ENCODE measurements around the gene JAKMIP3.

JAKMIP3 gene

DNA sequence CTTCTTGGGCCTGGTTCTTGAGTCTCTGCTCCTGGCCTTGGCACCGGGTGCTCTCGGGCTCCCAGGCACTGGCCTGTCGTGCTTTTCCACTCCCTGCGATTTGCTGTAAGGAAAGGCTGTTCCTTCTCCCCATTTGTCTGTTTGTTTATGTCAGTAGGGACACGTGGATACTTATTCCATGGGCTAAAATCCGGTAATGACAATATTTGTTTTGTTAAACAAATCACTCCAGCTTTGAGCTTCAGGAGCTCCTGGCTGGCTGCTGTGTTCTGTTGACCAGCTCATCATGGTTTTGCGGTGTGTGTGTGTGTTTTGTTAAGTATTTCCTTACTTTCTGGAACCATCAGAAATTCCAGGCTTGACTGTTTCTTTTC lies 17.5 kb upstream of the JAKMIP3 start:
- Histone ChIP-seq H4K91ac (ENCODE audit: low read length) (no peak overlapping the region), H3K9me3 (ENCODE audit: control insufficient read depth, low read length) (peaks cover 32% of the 10 kb centered on the region), H2BK5ac (ENCODE audit: low read depth, low read length, poor library complexity, severe bottlenecking) (no peak overlapping the region), H3K36me3 (ENCODE audit: control insufficient read depth in 1 of 2, insufficient read depth in 2 of 2, low read depth in 1 of 2, low read length in 2 of 2) (no peaks in the 10 kb centered on the region), H3K79me1 (replicated peaks; ENCODE audit: low read length, poor library complexity, severe bottlenecking) (no peaks in the 10 kb centered on the region), H2BK15ac (ENCODE audit: low read depth, poor library complexity, severe bottlenecking) (no peak overlapping the region), H2AFZ (ENCODE audit: low read depth, low read length) (no peak overlapping the region), H3K27me3 (ENCODE audit: control insufficient read depth in 1 of 2, insufficient read depth in 1 of 2, low read length in 2 of 2) (peaks cover 18 to 21% of the 10 kb centered on the region in 2 experiments), H3K27ac (ENCODE audit: low read length, poor library complexity, severe bottlenecking) (no peak overlapping the region), H2AK5ac (ENCODE audit: low read length, severe bottlenecking) (no peak overlapping the region), H3K23ac (ENCODE audit: low read length in 2 of 2) (no peak overlapping the region), H3K14ac (ENCODE audit: low read length in 2 of 2) (no peak overlapping the region), H3K9ac (ENCODE audit: low read length) (no peak overlapping the region), H3K4me1 (ENCODE audit: control insufficient read depth, insufficient read depth, low read depth, low read length) (no peaks in the 10 kb centered on the region), H2BK120ac (ENCODE audit: low read depth, low read length) (no peak overlapping the region), H3K4ac (ENCODE audit: low read depth in 1 of 2, low read length in 2 of 2) (no peak overlapping the region), H2BK12ac (ENCODE audit: low read length in 2 of 2) (no peak overlapping the region), H3K4me2 (ENCODE audit: low read length, poor library complexity, severe bottlenecking) (no peak overlapping the region), H4K8ac (ENCODE audit: low read length) (no peak overlapping the region), H3K18ac (ENCODE audit: low read depth in 1 of 2, low read length in 2 of 2) (no peak overlapping the region), H3K4me3 (ENCODE audit: insufficient read depth in 1 of 2, low read depth in 1 of 2, low read length in 2 of 2) (no peak overlapping the region)
- 77% methylated on average over 6 of the region's 7 CpGs for WGBS
- no peak for DNase-seq

DNA sequence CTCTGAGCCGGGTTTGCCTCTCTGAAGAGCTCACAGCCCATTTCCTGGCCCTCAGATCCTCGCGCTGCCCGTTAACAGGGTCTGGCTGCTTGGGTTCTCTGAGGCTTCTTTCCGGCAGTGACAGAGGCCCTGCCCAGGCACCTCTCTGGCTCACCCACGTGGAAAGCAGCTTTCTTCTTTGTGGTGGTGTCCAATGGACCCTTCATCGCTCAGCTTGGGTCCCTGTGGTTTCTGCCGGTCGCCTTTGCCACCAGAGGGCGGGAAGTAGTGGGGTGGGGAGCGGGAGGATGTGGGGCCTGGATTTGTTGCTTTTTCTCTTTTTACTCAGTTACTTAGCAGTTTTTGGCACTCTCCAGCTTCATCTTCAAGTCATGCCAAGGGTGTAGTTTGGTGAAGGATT lies 15.6 kb upstream of the JAKMIP3 start:
- Histone ChIP-seq H2BK15ac (ENCODE audit: low read depth, poor library complexity, severe bottlenecking) (no peak overlapping the region), H4K91ac (ENCODE audit: low read length) (no peak overlapping the region), H3K79me1 (replicated peaks; ENCODE audit: low read length, poor library complexity, severe bottlenecking) (no peaks in the 10 kb centered on the region), H3K18ac (ENCODE audit: low read depth in 1 of 2, low read length in 2 of 2) (no peak overlapping the region), H2AFZ (ENCODE audit: low read depth, low read length) (no peak overlapping the region), H3K9me3 (ENCODE audit: control insufficient read depth, low read length) (peaks cover 37% of the 10 kb centered on the region), H2BK5ac (ENCODE audit: low read depth, low read length, poor library complexity, severe bottlenecking) (no peak overlapping the region), H3K36me3 (ENCODE audit: control insufficient read depth in 1 of 2, insufficient read depth in 2 of 2, low read depth in 1 of 2, low read length in 2 of 2) (no peaks in the 10 kb centered on the region), H4K8ac (ENCODE audit: low read length) (no peak overlapping the region), H3K27ac (ENCODE audit: low read length, poor library complexity, severe bottlenecking) (no peak overlapping the region), H2BK12ac (ENCODE audit: low read length in 2 of 2) (no peak overlapping the region), H3K9ac (ENCODE audit: low read length) (no peak overlapping the region), H3K4me3 (ENCODE audit: insufficient read depth in 1 of 2, low read depth in 1 of 2, low read length in 2 of 2) (no peak overlapping the region), H2BK120ac (ENCODE audit: low read depth, low read length) (no peak overlapping the region), H3K14ac (ENCODE audit: low read length in 2 of 2) (no peak overlapping the region), H3K4me1 (ENCODE audit: control insufficient read depth, insufficient read depth, low read depth, low read length) (no peaks in the 10 kb centered on the region), H3K4me2 (ENCODE audit: low read length, poor library complexity, severe bottlenecking) (no peak overlapping the region), H3K4ac (ENCODE audit: low read depth in 1 of 2, low read length in 2 of 2) (no peak overlapping the region), H3K23ac (ENCODE audit: low read length in 2 of 2) (no peak overlapping the region), H3K27me3 (ENCODE audit: control insufficient read depth in 1 of 2, insufficient read depth in 1 of 2, low read length in 2 of 2) (peaks cover 0 to 2% of the 10 kb centered on the region in 2 experiments), H2AK5ac (ENCODE audit: low read length, severe bottlenecking) (no peak overlapping the region)
- WGBS = 69% methylated on average over 8 of the region's 11 CpGs
- no peak for DNase-seq

DNA sequence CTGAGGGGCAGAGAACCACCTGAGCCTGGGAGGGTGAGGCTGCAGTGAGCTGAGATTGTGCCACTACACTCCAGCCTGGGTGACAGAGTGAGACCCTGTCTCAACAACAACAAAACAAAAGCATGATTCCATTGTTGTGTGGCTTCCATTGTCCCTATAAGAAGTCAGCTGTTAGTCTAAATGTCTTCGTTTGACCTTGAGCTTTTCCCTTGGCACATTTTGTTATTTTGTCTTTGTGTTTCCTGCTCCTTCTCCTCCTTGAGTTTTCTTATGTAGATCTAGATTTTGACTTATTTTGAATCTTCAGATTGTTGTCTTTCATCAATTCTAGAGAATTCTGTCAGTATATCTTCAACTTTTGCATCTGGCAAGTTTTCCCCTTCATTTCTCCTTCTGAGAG lies 13.6 kb upstream of the JAKMIP3 start:
- Histone ChIP-seq H2BK5ac (ENCODE audit: low read depth, low read length, poor library complexity, severe bottlenecking) (no peak overlapping the region), H3K4me1 (ENCODE audit: control insufficient read depth, insufficient read depth, low read depth, low read length) (no peaks in the 10 kb centered on the region), H3K14ac (ENCODE audit: low read length in 2 of 2) (no peak overlapping the region), H3K18ac (ENCODE audit: low read depth in 1 of 2, low read length in 2 of 2) (no peak overlapping the region), H3K9me3 (ENCODE audit: control insufficient read depth, low read length) (peaks cover 47% of the 10 kb centered on the region), H3K4ac (ENCODE audit: low read depth in 1 of 2, low read length in 2 of 2) (no peak overlapping the region), H3K4me3 (ENCODE audit: insufficient read depth in 1 of 2, low read depth in 1 of 2, low read length in 2 of 2) (no peak overlapping the region), H2BK120ac (ENCODE audit: low read depth, low read length) (no peak overlapping the region), H2BK12ac (ENCODE audit: low read length in 2 of 2) (no peak overlapping the region), H3K27ac (ENCODE audit: low read length, poor library complexity, severe bottlenecking) (no peak overlapping the region), H3K9ac (ENCODE audit: low read length) (no peak overlapping the region), H3K27me3 (ENCODE audit: control insufficient read depth in 1 of 2, insufficient read depth in 1 of 2, low read length in 2 of 2) (no peaks in the 10 kb centered on the region), H3K79me1 (replicated peaks; ENCODE audit: low read length, poor library complexity, severe bottlenecking) (no peaks in the 10 kb centered on the region), H3K23ac (ENCODE audit: low read length in 2 of 2) (no peak overlapping the region), H2AK5ac (ENCODE audit: low read length, severe bottlenecking) (no peak overlapping the region), H2BK15ac (ENCODE audit: low read depth, poor library complexity, severe bottlenecking) (no peak overlapping the region), H3K4me2 (ENCODE audit: low read length, poor library complexity, severe bottlenecking) (no peak overlapping the region), H2AFZ (ENCODE audit: low read depth, low read length) (no peak overlapping the region), H4K8ac (ENCODE audit: low read length) (no peak overlapping the region), H3K36me3 (ENCODE audit: control insufficient read depth in 1 of 2, insufficient read depth in 2 of 2, low read depth in 1 of 2, low read length in 2 of 2) (no peaks in the 10 kb centered on the region), H4K91ac (ENCODE audit: low read length) (no peak overlapping the region)
- DNase-seq = no peak
- WGBS = no CpG with 5 or more reads among the region's 1 CpG

DNA sequence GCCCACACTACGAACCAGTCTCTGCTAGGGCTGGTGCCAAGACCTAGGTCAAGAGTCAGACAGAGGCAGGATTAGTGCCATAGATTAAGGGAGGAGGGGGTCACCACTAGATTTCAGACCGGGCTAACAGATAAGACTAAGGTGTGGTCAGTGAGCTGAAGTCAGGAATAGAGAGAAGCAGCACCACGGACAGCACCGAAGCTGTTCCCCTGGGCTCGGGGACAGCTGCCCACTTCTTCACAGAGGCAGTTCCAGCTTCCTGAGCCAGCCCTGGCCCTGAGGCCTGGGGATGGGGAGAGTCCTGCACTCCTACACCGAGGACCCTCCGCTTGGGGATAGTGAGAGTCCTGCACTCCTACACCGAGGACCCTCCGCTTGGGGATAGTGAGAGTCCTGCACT lies 11.2 kb upstream of the JAKMIP3 start:
- Histone ChIP-seq H4K91ac (ENCODE audit: low read length) (no peak overlapping the region), H3K18ac (ENCODE audit: low read depth in 1 of 2, low read length in 2 of 2) (no peak overlapping the region), H3K27me3 (ENCODE audit: control insufficient read depth in 1 of 2, insufficient read depth in 1 of 2, low read length in 2 of 2) (peaks cover 0 to under 1% of the 10 kb centered on the region in 2 experiments), H3K4me1 (ENCODE audit: control insufficient read depth, insufficient read depth, low read depth, low read length) (no peaks in the 10 kb centered on the region), H3K4me2 (ENCODE audit: low read length, poor library complexity, severe bottlenecking) (no peak overlapping the region), H2AFZ (ENCODE audit: low read depth, low read length) (no peak overlapping the region), H3K4ac (ENCODE audit: low read depth in 1 of 2, low read length in 2 of 2) (no peak overlapping the region), H2BK12ac (ENCODE audit: low read length in 2 of 2) (no peak overlapping the region), H2BK5ac (ENCODE audit: low read depth, low read length, poor library complexity, severe bottlenecking) (no peak overlapping the region), H3K9me3 (ENCODE audit: control insufficient read depth, low read length) (peaks cover 44% of the 10 kb centered on the region), H4K8ac (ENCODE audit: low read length) (no peak overlapping the region), H2AK5ac (ENCODE audit: low read length, severe bottlenecking) (no peak overlapping the region), H2BK15ac (ENCODE audit: low read depth, poor library complexity, severe bottlenecking) (no peak overlapping the region), H3K14ac (ENCODE audit: low read length in 2 of 2) (no peak overlapping the region), H3K4me3 (ENCODE audit: insufficient read depth in 1 of 2, low read depth in 1 of 2, low read length in 2 of 2) (no peak overlapping the region), H3K27ac (ENCODE audit: low read length, poor library complexity, severe bottlenecking) (no peak overlapping the region), H3K36me3 (ENCODE audit: control insufficient read depth in 1 of 2, insufficient read depth in 2 of 2, low read depth in 1 of 2, low read length in 2 of 2) (no peaks in the 10 kb centered on the region), H3K9ac (ENCODE audit: low read length) (no peak overlapping the region), H2BK120ac (ENCODE audit: low read depth, low read length) (no peak overlapping the region), H3K23ac (ENCODE audit: low read length in 2 of 2) (no peak overlapping the region), H3K79me1 (replicated peaks; ENCODE audit: low read length, poor library complexity, severe bottlenecking) (no peaks in the 10 kb centered on the region)
- no peak for DNase-seq
- 61% methylated on average over 9 of the region's 9 CpGs for WGBS
